ENCODE data around the gene MAGEA9. TPM values are rescaled to one million over a fixed set of nuclear protein-coding genes. Genes with fewer than 3 reads are reported as not detected.

Gene MAGEA9
- total RNA-seq, 2 experiments from 2014 or later, result not detected

DNA sequence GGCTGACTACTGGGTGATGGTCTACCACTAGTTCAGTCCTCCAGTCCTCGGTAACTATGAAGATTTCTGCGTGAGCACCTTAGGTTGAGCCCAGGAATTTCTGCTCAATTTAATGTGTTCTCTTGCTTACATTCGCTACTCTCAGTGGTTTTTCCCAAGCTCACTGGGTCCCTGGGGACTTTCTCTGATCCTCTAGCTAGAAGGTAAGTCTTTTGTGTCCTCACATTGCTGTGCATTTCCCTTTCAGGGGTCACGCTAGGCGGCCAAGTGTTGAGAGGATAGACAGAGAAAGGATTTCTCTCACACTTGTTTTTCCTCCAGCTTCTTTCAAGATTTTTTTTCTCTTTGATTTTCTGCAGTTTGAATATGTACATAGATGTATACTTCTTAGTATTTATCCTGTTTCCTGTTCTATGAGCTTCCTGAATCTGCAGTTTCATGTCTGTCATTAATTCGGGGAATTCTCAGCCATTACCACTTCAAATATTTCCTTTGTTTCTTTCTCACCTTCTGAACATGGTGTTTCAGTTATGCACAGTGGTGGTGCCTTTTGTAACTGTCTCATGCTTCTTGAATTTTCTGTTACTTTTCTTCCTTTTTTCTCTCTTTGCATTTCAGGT is 17.5 kb downstream of the MAGEA9 start:
- Histone ChIP-seq H3K4me2 (ENCODE audit: low read length) (no peak overlapping the region), H3K9me2 (ENCODE audit: insufficient read depth, low read length) (no peaks in the 10 kb centered on the region), H3K9me3 (ENCODE audit: low read length) (no peaks in the 10 kb centered on the region), H4K20me1 (ENCODE audit: insufficient read depth, low read length) (no peaks in the 10 kb centered on the region), H3K36me3 (ENCODE audit: insufficient read depth, low read length) (no peaks in the 10 kb centered on the region), H2AFZ (ENCODE audit: low read length) (no peak overlapping the region), H3K4me1 (ENCODE audit: insufficient read depth, low read length, poor library complexity, severe bottlenecking) (no peaks in the 10 kb centered on the region), H3K79me2 (ENCODE audit: insufficient read depth, low read depth, low read length) (no peaks in the 10 kb centered on the region), H3K4me3 (ENCODE audit: low read depth, low read length, poor library complexity, severe bottlenecking) (no peak overlapping the region), H3K27ac (ENCODE audit: low read depth, low read length, poor library complexity, severe bottlenecking) (no peak overlapping the region)
- DNase-seq (ENCODE audit: low spot score), result no peak
- no peak for TF ChIP-seq EZH2phosphoT487 (IDR thresholded peaks at IDR 0.05; ENCODE audit: borderline replicate concordance, low read depth, low read length)
- TF ChIP-seq, protein P1, sequence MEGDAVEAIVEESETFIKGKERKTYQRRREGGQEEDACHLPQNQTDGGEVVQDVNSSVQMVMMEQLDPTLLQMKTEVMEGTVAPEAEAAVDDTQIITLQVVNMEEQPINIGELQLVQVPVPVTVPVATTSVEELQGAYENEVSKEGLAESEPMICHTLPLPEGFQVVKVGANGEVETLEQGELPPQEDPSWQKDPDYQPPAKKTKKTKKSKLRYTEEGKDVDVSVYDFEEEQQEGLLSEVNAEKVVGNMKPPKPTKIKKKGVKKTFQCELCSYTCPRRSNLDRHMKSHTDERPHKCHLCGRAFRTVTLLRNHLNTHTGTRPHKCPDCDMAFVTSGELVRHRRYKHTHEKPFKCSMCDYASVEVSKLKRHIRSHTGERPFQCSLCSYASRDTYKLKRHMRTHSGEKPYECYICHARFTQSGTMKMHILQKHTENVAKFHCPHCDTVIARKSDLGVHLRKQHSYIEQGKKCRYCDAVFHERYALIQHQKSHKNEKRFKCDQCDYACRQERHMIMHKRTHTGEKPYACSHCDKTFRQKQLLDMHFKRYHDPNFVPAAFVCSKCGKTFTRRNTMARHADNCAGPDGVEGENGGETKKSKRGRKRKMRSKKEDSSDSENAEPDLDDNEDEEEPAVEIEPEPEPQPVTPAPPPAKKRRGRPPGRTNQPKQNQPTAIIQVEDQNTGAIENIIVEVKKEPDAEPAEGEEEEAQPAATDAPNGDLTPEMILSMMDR (conservative IDR thresholded peaks at IDR 0.05; ENCODE audit: low read length), result no peak
- ChIA-PET POLR2A (no interaction called here), CTCF (ENCODE audit: unreplicated experiment) (no interaction called here)
- intact Hi-C loops (cut with micrococcal nuclease; ENCODE audit: unreplicated experiment), result no loop called here
- no TSS peak for BruUV-seq (replicated peaks)

DNA sequence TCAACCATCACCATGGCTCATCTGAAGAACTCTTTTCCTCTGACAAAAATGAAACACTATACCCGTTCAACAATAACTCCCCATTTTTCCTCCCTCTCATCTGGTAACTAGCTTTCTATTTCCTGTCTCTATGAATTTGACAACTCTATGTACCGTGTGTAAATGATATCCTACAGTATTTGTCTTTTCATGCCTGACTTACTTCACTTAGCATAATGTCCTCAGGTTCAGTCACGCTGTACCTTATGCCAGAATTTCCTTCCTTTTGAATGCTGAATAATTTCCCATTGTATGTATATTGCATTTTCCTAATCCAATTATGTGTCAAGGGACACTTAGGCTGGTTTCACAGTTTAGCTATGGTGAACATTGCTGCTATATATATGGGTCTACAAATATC is 18.2 kb downstream of the MAGEA9 start:
- intact Hi-C loops (cut with micrococcal nuclease; ENCODE audit: unreplicated experiment), result no loop called here
- Histone ChIP-seq H3K9me3 (ENCODE audit: low read length) (no peaks in the 10 kb centered on the region), H3K27ac (ENCODE audit: low read depth, low read length, poor library complexity, severe bottlenecking) (no peak overlapping the region), H3K4me2 (ENCODE audit: low read length) (no peak overlapping the region), H3K9me2 (ENCODE audit: insufficient read depth, low read length) (no peaks in the 10 kb centered on the region), H3K4me3 (ENCODE audit: low read depth, low read length, poor library complexity, severe bottlenecking) (no peak overlapping the region), H2AFZ (ENCODE audit: low read length) (no peak overlapping the region), H3K4me1 (ENCODE audit: insufficient read depth, low read length, poor library complexity, severe bottlenecking) (no peaks in the 10 kb centered on the region), H3K79me2 (ENCODE audit: insufficient read depth, low read depth, low read length) (no peaks in the 10 kb centered on the region), H3K36me3 (ENCODE audit: insufficient read depth, low read length) (no peaks in the 10 kb centered on the region), H4K20me1 (ENCODE audit: insufficient read depth, low read length) (no peaks in the 10 kb centered on the region)
- CTCF ChIA-PET (ENCODE audit: unreplicated experiment), result no interaction called here
- BruUV-seq (replicated peaks), result no TSS peak
- POLR2A ChIA-PET, result no interaction called here
- TF ChIP-seq, protein P1 (conservative IDR thresholded peaks at IDR 0.05; ENCODE audit: low read length), result no peak
- no peak for TF ChIP-seq EZH2phosphoT487 (IDR thresholded peaks at IDR 0.05; ENCODE audit: borderline replicate concordance, low read depth, low read length)
- no peak for DNase-seq (ENCODE audit: low spot score)

- Histone ChIP-seq H4K20me1 (ENCODE audit: insufficient read depth, low read length) (no peaks in the 10 kb centered on the region), H3K9me2 (ENCODE audit: insufficient read depth, low read length) (no peaks in the 10 kb centered on the region), H3K36me3 (ENCODE audit: insufficient read depth, low read length) (no peaks in the 10 kb centered on the region), H3K4me2 (ENCODE audit: low read length) (no peak overlapping the region), H3K79me2 (ENCODE audit: insufficient read depth, low read depth, low read length) (no peaks in the 10 kb centered on the region), H2AFZ (ENCODE audit: low read length) (no peak overlapping the region), H3K9me3 (ENCODE audit: low read length) (no peaks in the 10 kb centered on the region), H3K4me3 (ENCODE audit: low read depth, low read length, poor library complexity, severe bottlenecking) (no peak overlapping the region), H3K27ac (ENCODE audit: low read depth, low read length, poor library complexity, severe bottlenecking) (no peak overlapping the region), H3K4me1 (ENCODE audit: insufficient read depth, low read length, poor library complexity, severe bottlenecking) (no peaks in the 10 kb centered on the region)
- DNase-seq (ENCODE audit: low spot score), result no peak
- intact Hi-C loops (cut with micrococcal nuclease; ENCODE audit: unreplicated experiment), result no loop called here
- ChIA-PET CTCF (ENCODE audit: unreplicated experiment) (no interaction called here), POLR2A (no interaction called here)
- no TSS peak for BruUV-seq (replicated peaks)
- TF ChIP-seq, protein P1 (conservative IDR thresholded peaks at IDR 0.05; ENCODE audit: low read length), result no peak
- no peak for TF ChIP-seq EZH2phosphoT487 (IDR thresholded peaks at IDR 0.05; ENCODE audit: borderline replicate concordance, low read depth, low read length)
Observed at GRCh38 chrX:149803458-149804062, 21.8 kb downstream of the MAGEA9 start.

Measured in OCI-LY7 (cell line).